Loucy (cell line): Measurements from ENCODE around the gene EGFLAM.

Source experiments
- CTCF ChIP-seq: fragments of 200-600 bp; sonication (generic); conservative IDR thresholded peaks from 2 replicates; pipeline ENCODE4 v1.5.1; 2014; ENCODE audit warnings: mild to moderate bottlenecking, antibody characterized with exemption, low read length
- EZH2phosphoT487 ChIP-seq: fragments of 200-600 bp; IDR thresholded peaks from 2 replicates; pipeline ENCODE4 v1.6.1; 2018; ENCODE audit warnings: antibody characterized with exemption, mild to moderate bottlenecking, moderate library complexity, borderline replicate concordance

GRCh38 chr5:38472541-38472940 is 214.2 kb downstream of the EGFLAM start:
- TF ChIP-seq CTCF (no peak), EZH2phosphoT487 (no peak)
